GM12878 (cell line): Measurements from ENCODE around the gene MXD4. TPM values are rescaled to one million over a fixed set of nuclear protein-coding genes. Genes with fewer than 3 reads are reported as not detected.

Source experiments
- ATAC-seq: fragments of 200-7000 bp; cut with Tn5 transposase; 3 replicates; pipeline ENCODE4 v1.9.1; 2020; ENCODE audit warnings: mild to moderate bottlenecking, moderate library complexity
- BruUV-seq: library from RNA; stranded (reverse); fragments of 400-500 nt; replicated peaks from 2 replicates; lab custom pipeline; 2021; lab: Mats Ljungman, UMichigan
- CTCF ChIA-PET: fragments of 300-600 bp; sonication (Branson Sonifier 250); formaldehyde crosslinking; extraction: SDS; loops from one replicate; lab custom pipeline; 2021; ENCODE audit warnings: inconsistent platforms; lab: Yijun Ruan, JAX
- POLR2A ChIA-PET: fragments of 350-600 bp; formaldehyde crosslinking; extraction: SDS; loops from one replicate; lab custom pipeline; 2021; ENCODE audit warnings: inconsistent platforms; lab: Charles Lee
- RAD21 ChIA-PET: fragments of 300-600 bp; sonication (Branson Sonifier 250); formaldehyde crosslinking; loops from one replicate; lab custom pipeline; 2023; ENCODE audit warnings: antibody characterized with exemption; ENCODE audit not compliant: unreplicated experiment; lab: Charles Lee
- SMC1A ChIA-PET: fragments of 300-600 bp; sonication (Branson Sonifier 250); formaldehyde crosslinking; loops from one replicate; lab custom pipeline; 2023; ENCODE audit not compliant: unreplicated experiment, uncharacterized antibody; lab: Charles Lee
- DNase-seq: peaks from one replicate; pipeline ENCODE4 v3.0.0-alpha.2; 2011; ENCODE audit warnings: low read depth, low spot score
- FAIRE-seq: peaks from 3 replicates; lab custom pipeline; 2011; peaks lifted over from hg19 to GRCh38; lab: Jason Lieb, UNC
- H2AFZ ChIP-seq: 2 replicates; pipeline ENCODE4 v1.6.0; 2011; ENCODE audit warnings: low read depth, low read length, control low read depth; ENCODE audit not compliant: control insufficient read depth
- H3K27ac ChIP-seq: 2 replicates; pipeline ENCODE4 v1.5.1; 2011; ENCODE audit warnings: control low read depth; ENCODE audit not compliant: control insufficient read depth, insufficient read depth
- H3K27me3 ChIP-seq, 2 experiments: replicated peaks in 1 of 2; 2 replicates each; pipeline versions ENCODE4 v1.6.0 to v1.6.1; 2011; ENCODE audit warnings: low read length in 1 of 2; ENCODE audit not compliant: control insufficient read depth in 2 of 2, insufficient read depth in 2 of 2
- H3K36me3 ChIP-seq, 2 experiments: 2 replicates each; pipeline ENCODE4 v1.5.1; 2011; ENCODE audit warnings: low read length in 1 of 2; ENCODE audit not compliant: control insufficient read depth in 2 of 2, insufficient read depth in 2 of 2
- H3K4me1 ChIP-seq: 2 replicates; pipeline ENCODE4 v1.6.1; 2011; ENCODE audit warnings: mild to moderate bottlenecking, low read length, moderate library complexity, mixed read lengths; ENCODE audit not compliant: control insufficient read depth, insufficient read depth
- H3K4me2 ChIP-seq: 2 replicates; pipeline ENCODE4 v1.6.0; 2011; ENCODE audit warnings: control low read depth; ENCODE audit not compliant: control insufficient read depth, insufficient read depth
- H3K4me3 ChIP-seq: fragments of 200-600 bp; sonication (generic); 2 replicates; pipeline ENCODE4 v1.5.1; 2016
- H3K79me2 ChIP-seq: 2 replicates; pipeline ENCODE4 v1.6.0; 2011; ENCODE audit warnings: low read length; ENCODE audit not compliant: control insufficient read depth, insufficient read depth
- H3K9ac ChIP-seq: 2 replicates; pipeline ENCODE4 v1.8.0; 2011; ENCODE audit warnings: low read length, control low read depth, mixed read lengths; ENCODE audit not compliant: control insufficient read depth, insufficient read depth
- H3K9me3 ChIP-seq: replicated peaks from 3 replicates; pipeline ENCODE4 v1.5.1; 2011; ENCODE audit warnings: mild to moderate bottlenecking, low read length; ENCODE audit not compliant: control insufficient read depth, insufficient read depth
- H4K20me1 ChIP-seq: 2 replicates; pipeline ENCODE4 v1.6.0; 2011; ENCODE audit not compliant: control insufficient read depth, insufficient read depth
- BCL11A ChIP-seq: IDR thresholded peaks from 2 replicates; pipeline ENCODE4 v1.6.1; 2011; ENCODE audit warnings: low read depth, low read length
- FOXM1 ChIP-seq: IDR thresholded peaks from 2 replicates; pipeline ENCODE4 v1.6.1; 2012; ENCODE audit warnings: low read depth, mild to moderate bottlenecking, inconsistent platforms, low read length, moderate library complexity
- KLF5 ChIP-seq: fragments of 450-650 bp; IDR thresholded peaks from 2 replicates; pipeline ENCODE4 v1.6.1; 2014; ENCODE audit warnings: mild to moderate bottlenecking; ENCODE audit not compliant: partially characterized antibody
- MTA2 ChIP-seq: fragments of 450-650 bp; IDR thresholded peaks from 2 replicates; pipeline ENCODE4 v1.6.1; 2016; ENCODE audit warnings: low read depth, mild to moderate bottlenecking, moderate library complexity
- MXI1 ChIP-seq: fragments of 150-350 bp; IDR thresholded peaks from 2 replicates; pipeline ENCODE4 v1.6.1; 2011; ENCODE audit warnings: low read depth, mild to moderate bottlenecking, inconsistent platforms, low read length, improper control_type of control experiment
- NR2F1 ChIP-seq: fragments of 450-650 bp; conservative IDR thresholded peaks from 2 replicates; pipeline ENCODE4 v1.6.1; 2017; ENCODE audit warnings: mild to moderate bottlenecking
- POLR2AphosphoS2 ChIP-seq: IDR thresholded peaks from 2 replicates; pipeline ENCODE4 v1.6.1; 2011; ENCODE audit warnings: low read depth, mild to moderate bottlenecking, low read length, improper control_type of control experiment, moderate library complexity
- SMAD5 ChIP-seq: IDR thresholded peaks from 2 replicates; pipeline ENCODE4 v1.6.1; 2016; ENCODE audit warnings: antibody characterized with exemption, low read depth
- SMC3 ChIP-seq: IDR thresholded peaks from 2 replicates; pipeline ENCODE4 v1.6.1; 2011; ENCODE audit warnings: low read length, improper control_type of control experiment, borderline replicate concordance
- SP1 ChIP-seq: IDR thresholded peaks from one replicate; pipeline ENCODE4 v1.6.1; 2011; ENCODE audit warnings: low read depth, low read length
- STAT1 ChIP-seq: fragments of 450-650 bp; conservative IDR thresholded peaks from 2 replicates; pipeline ENCODE4 v1.6.1; 2014; ENCODE audit warnings: antibody characterized with exemption, mild to moderate bottlenecking
- TAF1 ChIP-seq: IDR thresholded peaks from 2 replicates; pipeline ENCODE4 v1.6.1; 2011; ENCODE audit warnings: mild to moderate bottlenecking, low read depth, low read length, borderline replicate concordance
- TCF7 ChIP-seq: IDR thresholded peaks from 2 replicates; pipeline ENCODE4 v1.6.1; 2014; ENCODE audit warnings: antibody characterized with exemption, borderline replicate concordance
- WGBS: methylation state at CpG from one replicate; pipeline ENCODE4 v1.1.6; 2016; ENCODE audit warnings: low lambda C conversion rate; ENCODE audit not compliant: insufficient replicate concordance, insufficient coverage; ENCODE audit errors: missing lambda C conversion rate; 5-methylcytosine and 5-hydroxymethylcytosine counted together
- in situ Hi-C: fragments of 300-500 bp; cut with MboI; formaldehyde crosslinking; loops from 9 replicates; pipeline ENCODE4 v1.14.3; 2018; ENCODE audit warnings: mixed read lengths
- intact Hi-C: fragments of 100-400 bp; cut with micrococcal nuclease; formaldehyde crosslinking; loops from one replicate; pipeline ENCODE4 v1.14.2; 2022; ENCODE audit not compliant: unreplicated experiment
- polyA plus RNA-seq, 11 experiments: library from polyadenylated mRNA; depleted of rRNA in 4 of 11; unstranded in 6 of 11; stranded (reverse) in 5 of 11; fragments of >200 nt; fragmentation: Nextera tagmentation in 4 of 11; fragmentation: Illumina TruSeq in 1 of 11; extraction: Ambion mirVana in 4 of 11; extraction: Trizol in 1 of 11; gene quantifications; 1 replicate in 1 of 11; 2 replicates in 10 of 11; pipeline versions ENCODE4 v1.2.1 to v1.2.3, GENCODE V29; 2011 to 2016; ENCODE audit warnings: inconsistent platforms in 2 of 11, missing spikeins in 2 of 11, low read depth in 1 of 11
- total RNA-seq, 4 experiments: library from RNA; depleted of rRNA in 3 of 4; stranded (reverse); fragments of >200 nt in 3 of 4; fragmentation: Illumina TruSeq in 1 of 4; extraction: Trizol in 1 of 4; gene quantifications; 2 replicates each; pipeline versions ENCODE4 v1.2.1 to v1.2.3, GENCODE V29; 2013 to 2021
- TF ChIP-seq, protein P1 (sequence below): IDR thresholded peaks from 2 replicates; pipeline ENCODE4 v1.6.1; 2011; ENCODE audit warnings: borderline replicate concordance, low read depth, mild to moderate bottlenecking, moderate library complexity, mixed read lengths, low read length; ENCODE audit not compliant: insufficient read depth; ENCODE audit errors: extremely low read length

Gene MXD4
- total and polyA plus RNA-seq, 10 of the 15 experiments (the other 5 are each of a cell fraction or from before 2014, with no cell fraction given): 0.21 to 25.6 (median 5.2) TPM

DNA sequence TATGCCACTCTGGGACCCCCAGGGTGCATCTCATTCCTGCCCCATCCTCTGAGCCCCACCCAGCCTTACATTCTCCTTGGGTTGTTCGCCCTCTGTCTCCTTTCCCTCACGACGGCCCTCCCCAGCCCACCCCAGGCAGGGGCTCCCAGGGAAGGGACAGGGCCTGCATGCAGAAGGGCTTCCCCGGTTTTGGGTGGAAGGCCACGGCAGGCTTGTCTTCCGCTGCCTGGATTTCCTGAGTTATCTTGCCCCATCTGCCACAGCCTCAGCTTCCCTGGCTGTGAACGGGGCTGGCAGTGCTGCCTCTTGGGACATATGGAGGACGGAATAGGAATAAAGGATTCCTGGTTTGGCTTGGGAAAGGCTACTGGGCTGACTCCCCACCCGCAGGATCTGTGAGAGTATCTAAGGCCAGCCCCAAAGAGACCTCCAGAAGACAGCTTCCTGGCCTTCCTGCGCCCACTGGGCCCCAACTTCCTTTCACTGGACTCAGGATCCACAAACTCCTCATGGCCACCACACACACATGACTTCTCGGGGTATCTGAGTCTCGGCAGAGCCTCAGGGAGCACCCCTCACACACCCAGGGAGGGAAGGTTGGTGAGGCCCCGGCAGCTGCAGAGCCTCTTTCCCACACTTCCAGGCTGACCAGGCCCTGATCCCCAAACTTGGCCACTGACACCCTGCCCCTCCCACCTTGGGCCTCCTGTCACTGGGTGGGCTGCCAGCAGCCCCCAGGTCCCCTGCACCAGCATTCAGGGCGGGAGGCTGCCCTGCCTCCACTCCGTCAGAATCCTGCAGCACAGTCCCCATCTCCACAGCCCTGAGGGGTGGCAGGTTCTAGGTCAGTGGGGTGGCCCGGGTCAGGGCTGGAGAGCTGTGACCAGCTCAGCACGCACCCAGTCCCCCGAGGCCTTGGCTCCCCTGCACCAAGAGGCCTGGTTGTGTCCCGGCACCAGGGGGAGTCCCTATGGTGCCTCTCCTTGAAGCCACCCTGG is 3.5 kb upstream of the MXD4 start:
- RAD21 ChIA-PET: no interaction called here
- no peaks in the 10 kb centered on the region for H4K20me1 ChIP-seq
- no peak overlapping the region for H3K4me3 ChIP-seq
- H3K4me2 ChIP-seq: no peak overlapping the region
- no peak for TF ChIP-seq NR2F1
- no peak for DNase-seq
- CTCF ChIA-PET: interaction anchor here (0.7 kb wide), 1 partner anchor 366 kb away, joined by 3 read pairs; no protein-coding TSS in a partner anchor
- no peak overlapping the region for H3K9ac ChIP-seq
- no peak overlapping the region for H3K27ac ChIP-seq
- intact Hi-C loops: loop anchor here (10.0 kb wide), 1 partner anchor 809 kb away; the partner anchor contains the start of genes HTT and HTT-AS
- no peak for ATAC-seq
- in situ Hi-C loops: no loop called here
- SMC1A ChIA-PET: no interaction called here
- WGBS: 40% methylated on average over 16 of the region's 19 CpGs
- no peaks in the 10 kb centered on the region for H3K36me3 ChIP-seq
- BruUV-seq: no TSS peak
- peaks cover 7% of the 10 kb centered on the region for H3K79me2 ChIP-seq
- H3K9me3 ChIP-seq: no peaks in the 10 kb centered on the region
- H2AFZ ChIP-seq: no peak overlapping the region
- no peak for FAIRE-seq
- no peaks in the 10 kb centered on the region; the same call in 1 of the 2 replicates for H3K4me1 ChIP-seq
- H3K27me3 ChIP-seq: no peaks in the 10 kb centered on the region
- POLR2A ChIA-PET: no interaction called here

DNA sequence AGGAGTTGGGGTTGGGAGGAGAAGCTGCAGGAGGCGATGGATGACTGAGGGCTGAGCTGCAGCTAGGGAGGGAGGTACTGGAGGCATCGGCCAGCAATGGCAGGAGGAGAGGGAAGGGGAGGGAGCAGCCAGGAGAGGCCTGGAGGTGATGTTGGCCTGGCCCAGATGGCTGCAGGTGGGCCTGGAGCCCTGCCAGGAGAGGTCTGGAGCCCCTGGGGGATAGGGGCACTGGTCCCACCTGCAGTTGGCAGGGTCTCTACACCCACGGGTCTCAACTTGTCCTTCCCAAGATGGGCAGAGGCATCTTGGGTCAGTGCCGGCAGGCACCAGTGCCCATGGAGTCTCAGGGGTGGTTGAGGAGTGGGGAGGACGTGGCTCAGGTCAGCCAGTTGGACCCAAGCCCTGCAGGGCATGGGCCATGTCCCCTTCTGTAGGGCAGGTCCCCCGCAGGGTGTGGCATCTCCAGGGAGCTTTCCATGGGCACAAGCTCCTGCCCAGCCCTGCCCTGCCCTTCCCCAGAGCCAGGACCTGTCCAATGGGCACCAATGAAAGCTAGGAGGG is 2.7 kb upstream of the MXD4 start:
- ChIA-PET POLR2A (no interaction called here), SMC1A (no interaction called here), RAD21 (no interaction called here), CTCF (interaction anchor here (0.7 kb wide), 1 partner anchor 365 kb away, joined by 3 read pairs; no protein-coding TSS in a partner anchor)
- Histone ChIP-seq H3K36me3 (no peaks in the 10 kb centered on the region), H2AFZ (no peak overlapping the region), H3K4me1 (no peaks in the 10 kb centered on the region; the same call in 1 of the 2 replicates), H3K4me3 (no peak overlapping the region), H3K9ac (no peak overlapping the region), H3K9me3 (no peaks in the 10 kb centered on the region), H3K27me3 (no peaks in the 10 kb centered on the region), H4K20me1 (no peaks in the 10 kb centered on the region; the same call in 1 of the 2 replicates), H3K4me2 (no peak overlapping the region), H3K27ac (no peak overlapping the region), H3K79me2 (peaks cover 9% of the 10 kb centered on the region)
- no TSS peak for BruUV-seq
- in situ Hi-C loops: no loop called here
- WGBS: 32% methylated on average over 6 of the region's 6 CpGs
- no peak for ATAC-seq
- intact Hi-C loops: loop anchor here (10.0 kb wide), 1 partner anchor 810 kb away; the partner anchor contains the start of genes HTT and HTT-AS
- TF ChIP-seq SMC3 (no peak), KLF5 (no peak), FOXM1 (no peak), TAF1 (no peak), STAT1 (no peak), MTA2 (no peak), SMAD5 (no peak), BCL11A (no peak), POLR2AphosphoS2 (no peak), TCF7 (no peak), MXI1 (no peak), SP1 (no peak)
- TF ChIP-seq, protein P1, sequence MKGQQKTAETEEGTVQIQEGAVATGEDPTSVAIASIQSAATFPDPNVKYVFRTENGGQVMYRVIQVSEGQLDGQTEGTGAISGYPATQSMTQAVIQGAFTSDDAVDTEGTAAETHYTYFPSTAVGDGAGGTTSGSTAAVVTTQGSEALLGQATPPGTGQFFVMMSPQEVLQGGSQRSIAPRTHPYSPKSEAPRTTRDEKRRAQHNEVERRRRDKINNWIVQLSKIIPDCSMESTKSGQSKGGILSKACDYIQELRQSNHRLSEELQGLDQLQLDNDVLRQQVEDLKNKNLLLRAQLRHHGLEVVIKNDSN: no peak
- no peak for FAIRE-seq
- DNase-seq: no peak
